LoVo (cell line): ENCODE measurements around the gene FHL1.
"Not testable (repeated sequence)": the region's sequence is repeated elsewhere in the genome, so short reads cannot be mapped to it uniquely, and the experiment has no call there.

Experiments
- DNase-seq: peaks from one replicate; pipeline ENCODE4 v3.0.0-alpha.2; 2016; ENCODE audit warnings: low spot score

FHL1 gene

DNA sequence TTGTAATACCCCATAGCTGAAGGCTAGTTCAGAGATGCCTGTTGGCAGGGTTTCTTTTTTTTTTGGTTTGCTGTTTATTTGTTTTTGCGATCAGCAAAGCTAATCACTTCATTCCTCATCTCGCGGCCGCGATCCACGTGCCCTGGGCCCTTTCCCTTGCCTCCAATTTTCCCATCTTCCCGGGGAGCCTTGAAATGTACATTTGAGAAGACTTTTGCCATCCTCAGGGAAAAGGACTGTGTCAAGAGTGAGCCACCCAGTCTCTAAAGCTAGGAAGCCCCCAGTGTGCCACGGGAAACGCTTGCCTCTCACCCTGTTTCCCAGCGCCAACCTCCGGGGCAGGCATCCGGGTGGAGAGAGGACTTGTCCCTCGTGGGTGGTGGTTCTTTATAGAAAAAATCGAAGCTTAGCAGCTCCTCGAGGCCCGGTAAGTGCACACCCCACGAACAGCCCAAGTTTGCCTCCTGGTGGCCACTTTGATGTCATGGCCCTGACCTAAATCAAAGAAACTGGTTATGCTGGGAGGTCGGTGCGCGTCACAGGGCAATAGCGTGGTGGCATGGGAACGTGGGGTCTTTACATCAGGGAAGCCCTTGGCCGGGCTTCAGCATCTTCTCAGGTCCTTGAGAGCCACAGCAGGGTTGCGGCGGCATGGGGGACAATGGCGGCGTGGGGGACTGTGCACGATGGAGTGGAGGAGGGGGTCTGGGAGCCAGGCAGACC lies 61.8 kb downstream of the FHL1 start:
- DNase-seq, result no peak

DNA sequence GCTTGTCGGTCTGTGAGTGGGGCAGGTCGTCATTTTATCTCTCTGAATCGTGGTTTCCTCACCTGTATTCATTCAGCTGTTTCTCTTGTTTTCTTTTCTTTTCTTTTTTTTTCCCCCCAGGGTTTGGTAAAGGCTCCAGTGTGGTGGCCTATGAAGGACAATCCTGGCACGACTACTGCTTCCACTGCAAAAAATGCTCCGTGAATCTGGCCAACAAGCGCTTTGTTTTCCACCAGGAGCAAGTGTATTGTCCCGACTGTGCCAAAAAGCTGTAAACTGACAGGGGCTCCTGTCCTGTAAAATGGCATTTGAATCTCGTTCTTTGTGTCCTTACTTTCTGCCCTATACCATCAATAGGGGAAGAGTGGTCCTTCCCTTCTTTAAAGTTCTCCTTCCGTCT lies 62.4 kb downstream of the FHL1 start:
- no peak for DNase-seq

DNA sequence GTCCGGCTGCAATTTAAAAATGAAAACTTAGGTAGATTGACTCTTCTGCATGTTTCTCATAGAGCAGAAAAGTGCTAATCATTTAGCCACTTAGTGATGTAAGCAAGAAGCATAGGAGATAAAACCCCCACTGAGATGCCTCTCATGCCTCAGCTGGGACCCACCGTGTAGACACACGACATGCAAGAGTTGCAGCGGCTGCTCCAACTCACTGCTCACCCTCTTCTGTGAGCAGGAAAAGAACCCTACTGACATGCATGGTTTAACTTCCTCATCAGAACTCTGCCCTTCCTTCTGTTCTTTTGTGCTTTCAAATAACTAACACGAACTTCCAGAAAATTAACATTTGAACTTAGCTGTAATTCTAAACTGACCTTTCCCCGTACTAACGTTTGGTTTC lies 62.9 kb downstream of the FHL1 start:
- no peak for DNase-seq

GRCh38 chrX:136210806-136211205 lies 63.5 kb downstream of the FHL1 start:
- DNase-seq, result no peak

GRCh38 chrX:136211766-136212556 lies 64.6 kb downstream of the FHL1 start:
- no peak for DNase-seq

GRCh38 chrX:136212557-136213111 lies 65.3 kb downstream of the FHL1 start:
- DNase-seq, result no peak

- no peak for DNase-seq
Measured at GRCh38 chrX:136214551-136214950, 67.2 kb downstream of the FHL1 start.

GRCh38 chrX:136215559-136215958 lies 68.2 kb downstream of the FHL1 start:
- DNase-seq, result no peak

DNA sequence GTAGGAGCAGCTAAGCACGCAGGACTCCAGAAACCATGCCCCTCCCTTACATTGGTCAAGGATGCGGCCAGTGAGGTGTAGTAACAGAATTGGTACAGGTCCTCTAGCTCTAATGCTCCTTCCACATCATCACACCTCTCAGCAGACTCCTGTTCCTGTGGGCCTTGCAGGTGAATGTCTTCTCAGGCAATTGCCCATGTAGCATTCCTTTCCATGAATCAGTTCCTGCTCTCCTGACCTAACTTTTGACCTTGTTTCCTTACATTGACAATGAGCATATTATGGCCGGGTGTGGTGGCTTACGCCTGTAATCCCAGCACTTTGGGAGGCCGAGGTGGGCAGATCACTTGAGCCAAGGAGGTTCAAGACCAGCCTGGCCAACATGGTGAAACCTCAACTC lies 72.6 kb downstream of the FHL1 start:
- DNase-seq, result no peak

DNA sequence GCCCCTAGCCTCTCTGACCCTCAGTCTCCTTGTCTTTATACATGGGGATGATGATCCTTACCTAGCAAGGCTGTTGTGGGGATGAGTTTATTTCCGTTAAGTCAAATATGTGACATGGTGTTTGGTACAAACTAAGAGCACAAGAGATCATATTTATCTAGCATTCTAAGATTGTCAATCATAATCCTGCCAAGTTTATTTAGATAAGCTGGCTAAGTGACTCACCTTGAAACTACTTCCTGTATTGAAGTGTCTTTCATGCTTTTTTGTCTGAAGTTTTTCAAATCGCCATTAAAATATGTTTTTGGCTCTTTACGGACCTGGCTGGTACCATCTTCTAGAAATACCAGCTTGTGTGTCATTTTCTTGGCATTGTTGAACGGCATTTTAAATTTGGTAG lies 73.2 kb downstream of the FHL1 start:
- DNase-seq, result no peak

- DNase-seq, result no peak
Measured at GRCh38 chrX:136220951-136221350, 73.6 kb downstream of the FHL1 start.

DNA sequence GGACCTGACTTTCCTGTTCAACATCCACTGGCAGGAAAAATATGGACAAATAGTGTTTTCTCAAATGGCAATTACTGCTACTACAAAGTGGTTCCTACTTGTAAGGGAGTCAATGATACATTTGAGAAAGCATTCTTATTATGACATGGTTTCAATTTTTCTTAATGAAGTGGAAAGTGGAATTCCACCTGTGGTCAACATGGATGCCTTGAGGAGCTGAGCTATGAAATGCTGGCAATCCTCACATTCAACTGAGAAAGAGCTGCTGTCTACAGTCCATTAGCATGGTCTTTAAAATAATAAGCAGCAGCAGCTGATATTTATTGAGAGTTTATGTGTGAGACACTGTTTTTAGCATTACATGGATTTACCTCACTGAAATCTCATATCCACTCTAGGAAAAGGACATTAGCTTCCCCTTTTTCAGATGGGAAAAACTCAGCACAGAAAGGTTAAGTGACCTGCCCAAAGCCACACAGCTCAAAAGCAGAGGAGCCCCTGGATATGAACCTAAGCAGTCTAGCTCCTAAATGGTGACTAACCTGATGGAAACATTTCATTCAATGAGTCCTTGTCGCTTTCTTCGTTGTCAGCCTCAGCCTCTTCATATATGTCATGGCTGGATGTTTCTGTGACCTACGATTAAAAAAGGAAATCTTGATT lies 74.6 kb downstream of the FHL1 start:
- no peak for DNase-seq

GRCh38 chrX:136227074-136227473 lies 79.7 kb downstream of the FHL1 start:
- no peak for DNase-seq

- no peak for DNase-seq
Measured at GRCh38 chrX:136227948-136228838, 80.9 kb downstream of the FHL1 start.

DNA sequence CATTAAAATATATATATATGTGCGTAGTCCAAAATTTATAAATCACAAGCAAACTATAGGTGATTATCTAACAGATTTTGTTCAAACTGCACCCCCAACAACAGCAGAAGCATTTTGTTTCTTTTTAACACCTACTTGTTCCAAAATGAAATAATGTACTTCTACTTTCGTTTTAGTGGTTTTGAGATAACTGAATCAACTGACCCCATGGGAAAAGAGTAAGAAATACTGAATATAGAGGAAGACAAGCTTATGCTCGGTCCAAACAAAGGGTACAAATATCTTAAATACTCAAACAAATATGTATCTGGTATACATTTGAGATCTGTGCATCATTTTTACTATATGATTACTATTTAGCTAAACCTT lies 81.5 kb downstream of the FHL1 start:
- no peak for DNase-seq

DNA sequence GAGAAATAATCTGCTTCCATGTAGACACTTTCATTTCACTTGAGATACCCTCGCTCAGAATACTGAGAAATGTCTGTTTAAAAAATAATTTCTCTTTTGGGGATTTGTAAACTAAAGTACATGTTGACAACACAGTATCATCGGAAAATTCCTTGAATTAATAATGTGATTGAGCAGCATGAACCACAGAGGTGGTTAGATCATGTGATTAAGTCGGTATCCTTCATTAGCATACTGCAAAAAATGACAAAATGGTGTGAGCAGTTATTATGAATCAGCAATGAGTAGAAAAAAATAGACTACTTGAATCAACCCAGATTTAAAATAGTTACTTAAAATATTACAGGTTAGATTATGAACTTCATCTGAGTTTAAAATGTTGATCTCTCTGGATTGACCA lies 89.7 kb downstream of the FHL1 start:
- no peak for DNase-seq

DNA sequence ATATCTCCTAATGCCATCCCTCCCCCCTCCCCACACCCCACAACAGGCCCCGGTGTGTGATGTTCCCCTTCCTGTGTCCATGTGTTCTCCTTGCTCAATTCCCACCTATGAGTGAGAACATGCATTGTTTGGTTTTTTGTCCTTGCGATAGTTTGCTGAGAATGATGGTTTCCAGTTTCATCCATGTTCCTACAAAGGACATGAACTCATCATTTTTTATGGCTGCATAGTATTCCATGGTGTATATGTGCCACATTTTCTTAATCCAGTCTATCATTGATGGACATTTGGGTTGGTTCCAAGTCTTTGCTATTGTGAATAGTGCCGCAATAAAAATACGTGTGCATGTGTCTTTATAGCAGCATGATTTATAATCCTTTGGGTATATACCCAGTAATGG lies 90.5 kb downstream of the FHL1 start:
- DNase-seq, result not testable (repeated sequence)

DNA sequence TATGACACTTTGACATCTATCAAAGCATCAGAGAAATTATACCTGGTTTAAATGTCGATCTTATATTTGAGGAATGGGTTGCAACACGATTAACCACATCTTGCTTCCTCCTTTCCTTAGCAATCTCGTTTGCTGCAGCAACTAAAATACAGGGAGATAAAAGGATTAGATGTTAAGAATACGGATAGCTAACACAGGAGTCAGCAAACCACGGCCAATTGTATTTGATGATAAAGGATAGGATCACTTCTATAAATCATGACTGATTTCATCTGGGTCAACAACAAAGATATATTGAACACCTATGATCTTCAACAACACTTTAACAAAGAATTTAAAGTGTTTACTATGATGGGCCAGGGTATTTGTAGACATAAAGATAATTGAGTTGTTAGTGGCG lies 98.9 kb downstream of the FHL1 start:
- no peak for DNase-seq

GRCh38 chrX:136250191-136251040 lies 103.1 kb downstream of the FHL1 start:
- DNase-seq, result peak; percentile 1

DNA sequence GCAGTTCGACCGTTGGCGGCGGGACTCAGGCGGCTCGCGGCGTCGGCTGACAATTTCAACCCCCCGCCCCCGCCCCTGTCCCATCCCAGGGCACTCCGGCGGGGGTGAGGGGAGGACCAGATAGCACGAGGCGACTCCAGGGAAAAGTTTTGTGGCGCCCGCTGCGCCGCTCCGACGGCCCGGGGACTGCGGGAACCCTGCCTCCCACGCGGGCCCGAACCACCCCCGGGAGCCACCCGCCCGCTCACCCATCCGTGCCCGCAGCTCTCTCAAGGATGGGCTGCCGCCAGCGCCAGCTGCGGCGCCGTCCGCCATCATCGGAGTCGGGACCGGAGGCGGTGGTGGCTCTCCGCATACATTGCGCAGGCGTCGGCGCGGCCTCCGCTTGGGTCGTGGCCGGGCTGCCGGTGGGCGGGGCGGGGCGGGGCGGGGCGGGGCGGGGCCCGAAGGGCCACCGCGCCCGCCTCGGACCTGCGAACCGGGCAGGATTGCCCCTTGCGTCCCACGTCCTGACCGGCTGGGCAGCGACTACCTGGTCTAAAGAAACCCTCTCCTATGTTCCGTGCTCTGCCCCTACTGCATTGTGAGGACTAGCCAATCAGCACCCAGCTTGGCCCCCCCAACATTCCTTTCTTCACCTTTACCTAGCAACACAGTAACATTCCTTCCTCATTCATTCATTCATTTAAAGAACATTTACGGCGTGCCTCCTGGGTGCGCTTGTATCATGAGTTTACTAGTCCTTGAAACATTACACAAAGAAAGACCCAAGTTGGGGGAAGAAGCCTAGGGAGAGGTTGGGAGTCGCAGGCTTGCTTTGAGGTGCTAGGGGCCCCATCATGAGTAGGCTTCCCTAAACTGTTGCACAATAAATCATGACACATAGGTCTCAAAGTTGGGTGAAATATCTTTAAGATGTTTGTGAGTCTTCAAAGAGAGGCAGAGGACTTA lies 104.0 kb downstream of the FHL1 start, which contains the start of gene MAP7D3:
Gene MAP7D3 (minus strand): TSS at position 360 of the 951 bp plus-strand sequence. CDS start 42 bp downstream, at position 318.
- DNase-seq, result peak; percentile 53
